ENCODE measurements around the gene ARMC9. TPM values are rescaled to one million over a fixed set of nuclear protein-coding genes. Genes with fewer than 3 reads are reported as not detected.

ARMC9 gene
- total RNA-seq, 1 experiment from 2014 or later: 41.9 TPM

- DNase-seq (ENCODE audit: low spot score): no peak
Measured at GRCh38 chr2:231380307-231380706, 181.9 kb downstream of the ARMC9 start.

DNA sequence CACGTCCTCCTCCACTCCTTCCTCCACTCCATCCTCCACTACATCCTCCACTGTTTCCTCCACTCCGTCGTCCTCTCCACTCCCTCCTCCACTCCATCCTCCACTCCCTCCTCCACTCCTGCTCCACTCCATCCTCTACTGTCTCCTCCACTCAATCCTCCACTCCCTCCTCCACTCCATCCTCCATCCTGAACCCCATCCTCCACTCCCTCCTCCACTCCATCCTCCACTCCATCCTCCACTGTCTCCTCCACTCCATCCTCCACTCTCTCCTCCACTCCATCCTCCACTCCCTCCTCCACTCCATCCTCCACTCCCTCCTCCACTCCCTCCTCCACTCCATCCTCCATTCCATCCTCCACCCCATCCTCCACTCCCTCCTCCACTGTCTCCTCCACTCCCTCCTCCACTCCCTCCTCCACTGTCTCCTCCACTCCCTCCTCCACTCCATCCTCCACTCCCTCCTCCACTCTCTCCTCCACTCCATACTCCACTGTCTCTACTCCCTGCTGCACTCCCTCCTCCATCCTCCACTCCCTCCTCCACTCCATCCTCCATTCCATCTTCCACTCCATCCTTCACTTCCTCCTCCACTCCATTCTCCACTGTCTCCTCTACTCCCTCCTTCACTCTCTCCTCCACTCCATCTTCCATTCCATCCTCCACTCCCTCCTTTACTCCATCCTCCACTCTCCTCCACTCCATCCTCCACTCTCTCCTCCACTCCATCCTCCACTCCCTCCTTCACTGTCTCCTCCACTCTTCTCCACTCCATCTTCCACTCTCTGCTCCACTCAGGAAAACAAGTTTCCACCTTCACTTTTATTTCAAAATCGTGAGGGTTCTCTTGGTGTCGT, 182.8 kb downstream of the ARMC9 start:
- no peak for DNase-seq (ENCODE audit: low spot score)

- DNase-seq (ENCODE audit: low spot score): no peak
Measured at GRCh38 chr2:231382116-231382515, 183.7 kb downstream of the ARMC9 start.

- DNase-seq (ENCODE audit: low spot score): peak; percentile 36
Measured at GRCh38 chr2:231383416-231384108, 185.1 kb downstream of the ARMC9 start.

GRCh38 chr2:231384109-231384435, 185.6 kb downstream of the ARMC9 start:
- no peak for DNase-seq (ENCODE audit: low spot score)

DNA sequence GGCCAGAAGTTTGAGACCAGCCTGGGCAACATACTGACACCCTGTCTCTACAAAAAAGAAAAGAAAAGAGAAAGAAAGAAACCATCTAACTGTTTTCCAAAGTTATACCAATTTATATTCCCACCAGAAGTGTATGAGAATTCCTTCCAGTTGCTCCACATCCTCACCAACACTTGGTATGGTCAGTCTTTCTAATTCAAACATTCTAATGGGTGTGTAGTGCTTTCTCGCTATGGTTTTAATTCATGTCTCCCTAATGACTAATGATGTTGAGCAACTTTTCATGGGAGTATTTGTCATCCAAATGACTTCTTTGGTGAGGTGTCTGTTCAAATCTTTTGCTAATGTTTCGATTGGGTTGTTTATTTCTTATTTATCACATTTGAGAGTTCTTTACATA, 186.5 kb downstream of the ARMC9 start:
- DNase-seq (ENCODE audit: low spot score): no peak

DNA sequence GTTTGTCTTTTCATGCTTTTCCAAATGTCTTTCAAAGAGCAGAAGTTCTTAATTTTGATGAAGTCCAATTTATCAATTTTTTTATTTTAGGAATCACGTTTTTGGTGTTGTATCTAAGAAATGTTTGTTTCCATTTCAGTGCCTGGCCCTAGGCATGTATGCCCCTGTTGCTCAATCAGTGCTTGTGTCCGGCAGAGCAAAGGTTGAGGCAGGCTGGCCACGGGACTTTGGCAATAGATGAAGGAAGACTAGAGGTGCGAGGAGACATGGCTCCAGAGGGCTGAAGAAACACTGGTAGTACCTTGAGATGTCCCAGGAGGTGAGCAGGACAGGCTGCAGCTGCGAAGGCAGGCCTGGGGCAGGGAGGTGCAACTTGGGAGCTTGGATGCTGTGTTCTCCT, 187.0 kb downstream of the ARMC9 start:
- no peak for DNase-seq (ENCODE audit: low spot score)

- peak; percentile 52 for DNase-seq (ENCODE audit: low spot score)
Measured at GRCh38 chr2:231386446-231386845, 188.0 kb downstream of the ARMC9 start.

GRCh38 chr2:231387904-231388724, 189.7 kb downstream of the ARMC9 start:
- DNase-seq (ENCODE audit: low spot score): peak; percentile 79

- DNase-seq (ENCODE audit: low spot score): no peak
Measured at GRCh38 chr2:231388725-231389346, 190.4 kb downstream of the ARMC9 start.

DNA sequence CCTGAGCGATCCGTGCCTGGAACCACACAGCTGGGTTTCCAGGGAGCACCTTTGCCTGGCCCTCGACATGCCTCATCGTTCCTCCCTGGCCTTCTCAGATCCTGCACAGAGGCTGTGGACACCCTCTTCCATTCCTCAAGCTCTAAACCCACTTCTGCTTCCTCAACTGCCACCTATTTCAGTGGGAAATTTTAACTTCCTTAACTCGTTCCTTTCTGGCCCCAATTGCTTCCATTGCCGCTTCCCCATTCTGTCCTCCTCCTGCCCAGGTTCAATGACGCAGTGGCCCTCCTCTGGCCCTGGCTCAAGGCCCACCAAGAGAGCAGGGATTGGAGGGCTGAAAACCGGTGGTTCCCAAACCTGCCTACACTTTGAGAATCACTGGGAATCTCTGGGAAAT, 192.2 kb downstream of the ARMC9 start:
- no peak for DNase-seq (ENCODE audit: low spot score)

DNA sequence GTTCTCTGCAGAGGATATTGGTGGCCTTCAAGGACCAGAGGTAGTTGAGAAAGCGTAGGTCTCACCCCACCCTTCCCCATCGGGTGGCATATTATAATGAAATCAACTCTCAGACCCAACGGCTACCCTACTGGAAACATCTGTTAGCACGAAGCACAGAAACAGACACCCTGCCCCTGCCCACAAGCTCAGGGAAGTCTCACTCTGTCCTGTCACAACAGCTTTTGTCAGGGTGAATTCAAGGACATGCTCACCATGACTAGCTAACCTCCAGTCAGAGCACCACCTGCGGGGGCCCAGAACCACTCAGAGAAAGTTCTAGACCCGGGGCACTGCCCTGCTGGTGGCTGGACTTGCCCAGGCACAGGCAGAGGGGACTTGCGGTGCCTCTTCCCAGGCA, 193.6 kb downstream of the ARMC9 start:
- DNase-seq (ENCODE audit: low spot score): no peak

DNA sequence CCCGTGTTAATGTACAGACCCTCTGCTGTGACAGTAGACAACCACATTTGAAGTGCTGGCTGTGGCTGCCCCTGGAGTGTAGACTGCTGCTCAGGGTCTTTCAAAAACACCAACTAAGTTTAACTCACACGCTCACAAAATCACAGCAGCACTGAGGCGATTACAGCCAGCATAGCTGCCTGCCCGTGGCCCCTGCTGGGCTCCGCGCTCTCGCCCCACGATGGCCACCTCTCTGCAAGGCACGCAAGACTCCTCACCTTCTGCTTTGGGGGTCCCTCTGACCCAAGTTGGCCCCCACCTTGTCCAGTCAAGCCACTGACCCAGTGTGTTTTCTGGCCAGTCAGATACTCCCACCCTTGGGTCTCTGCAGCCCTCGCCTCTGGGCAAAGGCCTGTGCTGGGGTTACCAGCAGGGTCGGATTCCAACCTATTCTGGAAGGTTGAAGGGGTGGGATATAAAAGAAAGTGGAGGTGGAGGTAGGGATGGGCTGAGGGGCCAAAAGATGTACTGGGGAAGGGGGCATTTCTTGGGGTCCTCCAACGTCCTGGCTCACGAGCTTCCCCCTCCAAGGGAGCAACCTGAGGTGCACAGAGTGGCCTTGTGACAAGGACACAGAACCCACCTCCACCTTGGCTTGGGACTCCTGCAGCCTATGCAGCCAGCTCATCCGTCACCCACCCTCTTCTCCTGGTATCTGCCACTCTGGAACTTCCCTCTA, 194.2 kb downstream of the ARMC9 start:
- DNase-seq (ENCODE audit: low spot score): no peak

GRCh38 chr2:231393149-231394131, 195.0 kb downstream of the ARMC9 start:
- DNase-seq (ENCODE audit: low spot score): no peak

GRCh38 chr2:231394211-231395141, 196.0 kb downstream of the ARMC9 start:
- DNase-seq (ENCODE audit: low spot score): no peak

DNA sequence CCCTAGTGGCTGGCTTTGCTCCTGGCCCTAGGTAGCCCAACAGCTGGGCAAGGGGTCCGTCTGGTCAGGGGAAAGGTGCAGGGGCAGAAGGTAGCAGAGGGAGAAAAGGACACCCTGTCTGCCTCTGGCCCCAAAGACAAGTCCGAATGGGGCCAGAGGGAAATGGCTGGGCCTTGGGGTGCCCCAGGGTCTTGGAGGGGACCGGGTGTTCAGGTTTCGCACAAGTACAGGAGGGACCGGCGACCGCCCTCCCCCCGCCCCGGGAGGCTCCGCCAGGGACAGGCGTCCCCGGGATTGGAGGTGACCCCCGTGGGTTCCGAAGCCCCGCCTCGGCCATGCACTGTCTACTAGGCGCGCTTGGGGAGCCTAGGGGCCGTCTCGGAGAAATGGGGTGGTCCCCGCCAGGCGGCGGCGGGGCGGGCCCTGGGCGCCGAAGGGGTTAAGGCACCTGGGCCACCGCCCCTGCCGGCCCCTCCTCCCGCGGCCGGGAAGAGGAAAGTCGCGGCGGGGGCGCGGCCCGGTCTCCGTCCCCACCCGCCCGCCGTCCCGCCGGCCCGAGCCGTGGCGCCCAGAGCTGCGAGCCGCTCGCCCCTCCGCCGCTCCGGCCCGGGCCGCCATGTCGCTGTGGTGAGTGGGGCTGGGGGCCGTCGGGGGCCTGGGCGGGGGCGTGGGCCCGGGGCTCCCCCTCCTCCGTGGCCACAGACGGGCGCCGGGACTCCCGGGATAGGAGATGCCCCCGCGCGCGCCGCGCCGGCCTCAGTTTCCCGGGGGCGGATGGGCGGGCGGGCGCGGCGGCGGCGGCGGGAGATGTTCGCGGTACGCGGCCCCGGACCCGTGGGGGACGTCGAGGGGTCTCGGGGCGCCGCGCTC, 197.0 kb downstream of the ARMC9 start, which contains the start of gene B3GNT7:
TSS of gene B3GNT7 (plus strand) at position 523 of the 870 bp plus-strand sequence. CDS start at position 617, 94 bp downstream.
- no peak for DNase-seq (ENCODE audit: low spot score)

DNA sequence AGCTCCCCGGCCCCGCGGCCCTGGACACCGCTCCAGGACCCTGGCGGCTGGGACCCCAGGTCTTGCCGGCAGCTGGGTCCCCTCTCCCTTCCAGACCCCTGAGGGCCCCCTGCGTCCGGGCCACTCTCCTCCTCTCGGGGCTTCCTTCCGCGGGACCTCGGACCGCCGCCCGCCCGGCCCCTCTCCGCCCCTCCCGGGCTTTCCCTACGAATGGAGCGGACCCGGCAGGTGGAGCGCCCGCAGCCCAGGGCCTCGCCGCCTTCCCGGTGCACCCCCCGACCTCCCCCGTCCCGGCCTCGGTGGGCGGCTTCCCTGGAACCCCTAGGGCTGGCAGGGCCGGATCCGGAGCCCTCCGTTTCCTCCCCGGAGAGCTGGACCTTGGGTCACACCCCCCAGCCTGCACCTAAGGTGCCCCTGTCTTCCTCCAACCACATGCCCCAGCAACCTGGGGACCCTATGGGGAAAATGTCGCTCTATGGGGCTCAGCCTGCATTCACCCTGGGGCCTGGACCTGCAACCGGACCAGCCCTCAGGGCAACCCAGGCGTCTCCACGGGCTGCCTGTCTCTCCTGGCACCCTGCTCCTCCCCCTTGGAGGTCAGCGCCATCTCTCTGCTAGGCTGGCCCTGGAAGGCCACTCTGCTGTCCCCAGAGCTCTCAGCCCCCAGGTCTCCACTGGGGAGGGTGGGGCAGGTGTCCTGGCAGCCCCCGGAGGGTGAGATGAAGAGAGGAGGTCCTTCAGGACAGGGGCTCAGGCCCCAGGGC, 197.8 kb downstream of the ARMC9 start:
- DNase-seq (ENCODE audit: low spot score): no peak
